HepG2 (cell line): Measurements from ENCODE around the gene ZNF683. TPM values are rescaled to one million over a fixed set of nuclear protein-coding genes. Genes with fewer than 3 reads are reported as not detected.
A peak's percentile ranks its signal among the peaks of the same experiment; 100 is the strongest.

Experiments used
- CSRNP1 ChIP-seq: sonication (generic); formaldehyde crosslinking; IDR thresholded peaks from 2 replicates; pipeline ENCODE4 v1.8.1; 2023; ENCODE audit warnings: mild to moderate bottlenecking, missing genetic modification reagents
- JUN ChIP-seq: sonication (generic); formaldehyde crosslinking; IDR thresholded peaks from 2 replicates; pipeline ENCODE4 v1.4.0; 2020; ENCODE audit warnings: mild to moderate bottlenecking, missing genetic modification reagents
- MIER2 ChIP-seq: IDR thresholded peaks from 2 replicates; pipeline ENCODE4 v1.6.1; 2016; ENCODE audit warnings: missing biosample characterization, missing genetic modification reagents
- NFAT5 ChIP-seq: sonication (generic); formaldehyde crosslinking; IDR thresholded peaks from 2 replicates; pipeline ENCODE4 v1.4.0; 2020; ENCODE audit warnings: missing genetic modification reagents
- NR2C2 ChIP-seq: sonication (generic); formaldehyde crosslinking; IDR thresholded peaks from 2 replicates; pipeline ENCODE4 v1.4.0; 2020; ENCODE audit warnings: missing genetic modification reagents, mild to moderate bottlenecking, moderate library complexity, borderline replicate concordance
- PTBP1 ChIP-seq: fragments of 200-400 bp; formaldehyde crosslinking; IDR thresholded peaks from 2 replicates; pipeline ENCODE4 v1.6.1; 2018; ENCODE audit warnings: low read length, low read depth; ENCODE audit not compliant: poor library complexity, severe bottlenecking
- TFAP4 ChIP-seq: sonication (generic); IDR thresholded peaks from 2 replicates; pipeline ENCODE4 v1.6.1; 2016; ENCODE audit warnings: low read depth, borderline replicate concordance
- U2AF1 ChIP-seq: fragments of 200-400 bp; formaldehyde crosslinking; optimal IDR thresholded peaks from 2 replicates; pipeline ENCODE3; 2017; ENCODE audit warnings: mild to moderate bottlenecking, low read depth, low read length
- ZNF407 ChIP-seq: sonication (generic); formaldehyde crosslinking; IDR thresholded peaks from one replicate; pipeline ENCODE4 v1.5.1; 2020; ENCODE audit warnings: mild to moderate bottlenecking, missing genetic modification reagents; ENCODE audit errors: not compliant biosample characterization
- polyA plus RNA-seq, 8 experiments: library from polyadenylated mRNA; depleted of rRNA in 3 of 8; stranded (reverse) in 7 of 8; unstranded in 1 of 8; fragments of >200 nt; fragmentation: Illumina TruSeq in 4 of 8; extraction: Trizol in 4 of 8; gene quantifications; 2 replicates each; pipeline versions ENCODE4 v1.2.1 to v1.2.3, GENCODE V29; 2011 to 2016; ENCODE audit warnings: low read depth in 4 of 8, missing spikeins in 1 of 8, mixed read lengths in 1 of 8; ENCODE audit not compliant: insufficient read depth in 1 of 8
- total RNA-seq, 5 experiments: library from RNA; depleted of rRNA; stranded (reverse); fragments of >200 nt; fragmentation: Illumina TruSeq; extraction: Trizol; gene quantifications; 2 replicates each; pipeline ENCODE4 v1.2.3, GENCODE V29; 2016; ENCODE audit warnings: low read depth in 1 of 5

Gene ZNF683
- total and polyA plus RNA-seq, 2 of the 13 experiments (the other 11 are each of a cell fraction or from before 2014, with no cell fraction given): not detected

GRCh38 chr1:26358411-26359384 is 13.9 kb downstream of the ZNF683 start (continued):
- TF ChIP-seq U2AF1 (no peak), NR2C2 (0 out of 2 replicates have a peak, but pooled peaks have one; percentile 26), ZNF407 (CRISPR knock-in tag) (no peak), JUN (CRISPR knock-in tag) (peak; percentile 68; the same call in 1 of the 2 replicates), CSRNP1 (CRISPR knock-in tag) (no peak), MIER2 (CRISPR knock-in tag) (no peak), TFAP4 (peak; percentile 95), PTBP1 (no peak), NFAT5 (no peak)
